HCT116 (cell line): Measurements from ENCODE around the gene ABHD10. TPM values are rescaled to one million over a fixed set of nuclear protein-coding genes. Genes with fewer than 3 reads are reported as not detected.

Source experiments
- ATAC-seq: fragments of 200-7000 bp; cut with Tn5 transposase; 2 replicates; pipeline ENCODE4 v1.9.1; 2020; ENCODE audit warnings: mild to moderate bottlenecking, moderate library complexity
- BruUV-seq: library from RNA; stranded (reverse); fragments of 400-500 nt; replicated peaks from 2 replicates; lab custom pipeline; 2021; lab: Mats Ljungman, UMichigan
- CTCF ChIA-PET: fragments of 300-600 bp; sonication (Branson Sonifier 250); formaldehyde crosslinking; loops from one replicate; lab custom pipeline; 2021; ENCODE audit warnings: antibody characterized with exemption; lab: Charles Lee
- POLR2A ChIA-PET: fragments of 300-600, 350-600 bp; sonication (Branson Sonifier 250); formaldehyde crosslinking; loops from one replicate; lab custom pipeline; 2021; ENCODE audit warnings: antibody characterized with exemption; lab: Charles Lee
- RAD21 ChIA-PET, 2 experiments: fragments of 300-600 bp; sonication (Branson Sonifier 250); formaldehyde crosslinking; loops; one replicate each; lab custom pipeline; 2023; ENCODE audit warnings: low total read pairs in 2 of 2; ENCODE audit not compliant: uncharacterized antibody in 2 of 2, unreplicated experiment in 2 of 2, low non-redundant PET in 1 of 2; lab: Charles Lee
- DNase-seq: peaks from one replicate; pipeline ENCODE4 v3.0.0-alpha.2; 2010; ENCODE audit warnings: low read depth, low spot score
- H2AFZ ChIP-seq: fragments of 200-600 bp; shearing (Covaris generic), sonication (generic); 2 replicates; pipeline ENCODE4 v1.6.1; 2017; ENCODE audit warnings: low read depth, mixed run types, mixed read lengths, antibody characterized with exemption, low read length; ENCODE audit not compliant: poor library complexity, severe bottlenecking
- H3K27ac ChIP-seq: 2 replicates; pipeline ENCODE4 v1.5.1; 2012; ENCODE audit warnings: low read depth, low read length
- H3K27me3 ChIP-seq: fragments of 200-600 bp; sonication (generic); 2 replicates; pipeline ENCODE4 v1.6.1; 2016; ENCODE audit warnings: mixed run types, low read length, mixed read lengths; ENCODE audit not compliant: insufficient read depth
- H3K36me3 ChIP-seq, 2 experiments: fragments of 200-500 bp in 1 of 2; fragments of 200-600 bp in 1 of 2; sonication (Bioruptor generic) in 1 of 2; sonication (generic) in 1 of 2; 2 replicates each; pipeline versions ENCODE4 v1.5.1 to v1.6.1; 2014 to 2016; ENCODE audit warnings: low read length in 2 of 2, inconsistent platforms in 1 of 2, mixed read lengths in 1 of 2, mixed run types in 1 of 2; ENCODE audit not compliant: insufficient read depth in 2 of 2, control insufficient read depth in 1 of 2
- H3K4me1 ChIP-seq, 2 experiments: fragments of 200-600 bp in 1 of 2; sonication (generic) in 1 of 2; 2 replicates each; pipeline versions ENCODE4 v1.5.1 to v1.6.1; 2012 to 2017; ENCODE audit warnings: low read length in 2 of 2, inconsistent platforms in 1 of 2, mild to moderate bottlenecking in 1 of 2, mixed read lengths in 1 of 2, mixed run types in 1 of 2, moderate library complexity in 1 of 2; ENCODE audit not compliant: insufficient read depth in 2 of 2, control insufficient read depth in 1 of 2
- H3K4me2 ChIP-seq: fragments of 200-600 bp; sonication (generic); 2 replicates; pipeline ENCODE4 v1.6.1; 2017; ENCODE audit warnings: mixed run types, low read length, mixed read lengths
- H3K4me3 ChIP-seq, 2 experiments: fragments of 200-600 bp in 1 of 2; sonication (generic) in 1 of 2; replicated peaks in 1 of 2; 2 replicates each; pipeline ENCODE4 v1.5.1; 2011 to 2016; ENCODE audit warnings: low read length in 2 of 2, control low read depth in 1 of 2, low read depth in 1 of 2, mild to moderate bottlenecking in 1 of 2, mixed read lengths in 1 of 2, mixed run types in 1 of 2
- H3K79me2 ChIP-seq: fragments of 200-600 bp; sonication (generic); 2 replicates; pipeline ENCODE4 v1.6.1; 2017; ENCODE audit warnings: mild to moderate bottlenecking, mixed run types, low read length, moderate library complexity, mixed read lengths; ENCODE audit not compliant: insufficient read depth
- H3K9ac ChIP-seq: fragments of 200-600 bp; sonication (generic); 2 replicates; pipeline ENCODE4 v1.6.1; 2016; ENCODE audit warnings: low read length, mixed read lengths
- H3K9me2 ChIP-seq: fragments of 200-600 bp; sonication (generic), shearing (Covaris generic); 2 replicates; pipeline ENCODE4 v1.6.1; 2017; ENCODE audit warnings: mixed run types, mild to moderate bottlenecking, moderate library complexity; ENCODE audit not compliant: insufficient read depth
- H3K9me3 ChIP-seq, 2 experiments: fragments of 200-500 bp in 1 of 2; fragments of 200-600 bp in 1 of 2; sonication (Bioruptor generic) in 1 of 2; sonication (generic) in 1 of 2; 2 replicates each; pipeline ENCODE4 v1.6.1; 2014 to 2017; ENCODE audit warnings: low read length in 2 of 2, mixed read lengths in 2 of 2, inconsistent platforms in 1 of 2, low read depth in 1 of 2, mild to moderate bottlenecking in 1 of 2, mixed run types in 1 of 2, moderate library complexity in 1 of 2; ENCODE audit not compliant: control insufficient read depth in 1 of 2, insufficient read depth in 1 of 2
- H4K20me1 ChIP-seq: fragments of 200-600 bp; sonication (generic), shearing (Covaris generic); 2 replicates; pipeline ENCODE4 v1.6.1; 2017; ENCODE audit warnings: mixed run types, mild to moderate bottlenecking, moderate library complexity; ENCODE audit not compliant: insufficient read depth
- CBX3 ChIP-seq: IDR thresholded peaks from 2 replicates; pipeline ENCODE4 v1.6.1; 2012; ENCODE audit warnings: low read depth
- CEBPB ChIP-seq: IDR thresholded peaks from 2 replicates; pipeline ENCODE4 v1.6.1; 2012; ENCODE audit warnings: low read depth
- ELF1 ChIP-seq: IDR thresholded peaks from 2 replicates; pipeline ENCODE4 v1.6.1; 2012; ENCODE audit warnings: low read depth, borderline replicate concordance
- EZH2 ChIP-seq: fragments of 200-600 bp; sonication (generic); IDR thresholded peaks from 2 replicates; pipeline ENCODE4 v1.6.1; 2017; ENCODE audit warnings: antibody characterized with exemption, mixed run types
- EZH2phosphoT487 ChIP-seq: fragments of 200-600 bp; IDR thresholded peaks from 2 replicates; pipeline ENCODE4 v1.6.1; 2018; ENCODE audit warnings: antibody characterized with exemption, borderline replicate concordance
- FOSL1 ChIP-seq: IDR thresholded peaks from 2 replicates; pipeline ENCODE4 v1.6.1; 2012; ENCODE audit warnings: low read depth
- JUND ChIP-seq: IDR thresholded peaks from 2 replicates; pipeline ENCODE4 v1.6.1; 2012
- POLR2AphosphoS5 ChIP-seq: IDR thresholded peaks from 2 replicates; pipeline ENCODE4 v1.6.1; 2011; ENCODE audit warnings: mild to moderate bottlenecking, low read depth, low read length, moderate library complexity
- RAD21 ChIP-seq: IDR thresholded peaks from 2 replicates; pipeline ENCODE4 v1.6.1; 2012; ENCODE audit warnings: low read depth, mild to moderate bottlenecking
- SP1 ChIP-seq: IDR thresholded peaks from 2 replicates; pipeline ENCODE4 v1.6.1; 2012; ENCODE audit warnings: low read depth
- SRF ChIP-seq: IDR thresholded peaks from 2 replicates; pipeline ENCODE4 v1.6.1; 2012; ENCODE audit warnings: low read depth
- TCF7L2 ChIP-seq: IDR thresholded peaks from 2 replicates; pipeline ENCODE4 v1.7.0; 2011; ENCODE audit warnings: borderline replicate concordance, inconsistent platforms; ENCODE audit not compliant: insufficient read depth, insufficient read length; ENCODE audit errors: extremely low read depth
- ZFX ChIP-seq: fragments of 450-650 bp; IDR thresholded peaks from 2 replicates; pipeline ENCODE4 v1.6.1; 2017
- ZNF274 ChIP-seq: fragments of 200-500 bp; sonication (Bioruptor generic); IDR thresholded peaks from 2 replicates; pipeline ENCODE4 v1.6.1; 2014; ENCODE audit warnings: mild to moderate bottlenecking, low read depth, low read length, inconsistent platforms
- intact Hi-C: fragments of 100-400 bp; cut with micrococcal nuclease; formaldehyde crosslinking; loops from 2 replicates; pipeline ENCODE4 v1.10.0; 2022
- total RNA-seq: library from RNA; stranded (reverse); gene quantifications from one replicate; pipeline ENCODE4 v1.2.1, GENCODE V29; 2021; ENCODE audit not compliant: unreplicated experiment
- TF ChIP-seq, protein P1 (sequence below): IDR thresholded peaks from 2 replicates; pipeline ENCODE4 v1.6.1; 2011; ENCODE audit warnings: mild to moderate bottlenecking, low read length, moderate library complexity; ENCODE audit not compliant: insufficient replicate concordance; ENCODE audit errors: extremely low read depth
- TF ChIP-seq, protein P2 (sequence below): IDR thresholded peaks from 2 replicates; pipeline ENCODE4 v1.6.1; 2012; ENCODE audit warnings: low read depth

The ABHD10 gene
- total RNA-seq, 1 experiment from 2014 or later = 295 TPM

DNA sequence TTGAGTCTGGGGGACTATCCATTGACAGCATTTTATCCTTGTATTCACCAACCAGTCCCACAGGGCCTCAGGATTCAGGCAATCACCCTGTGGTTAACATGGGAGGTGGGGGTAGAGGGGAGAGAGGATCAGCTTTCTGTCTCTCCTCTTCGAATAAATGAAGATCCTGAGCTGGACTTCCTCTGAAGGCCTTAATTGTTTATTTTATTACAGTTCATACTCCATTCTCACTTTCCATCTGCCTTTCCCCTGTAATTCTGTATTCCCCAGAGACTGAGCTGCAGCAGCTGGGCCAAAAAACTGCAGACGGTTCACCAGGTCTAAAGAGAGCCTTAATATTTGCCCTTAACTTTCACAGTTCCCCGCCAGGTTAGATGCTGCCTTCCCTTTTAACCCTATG is 31.8 kb downstream of the ABHD10 start:
- POLR2A ChIA-PET = no interaction called here
- DNase-seq = no peak
- CTCF ChIA-PET = interaction anchor here (0.7 to 1.0 kb wide), 3 partner anchors 22 to 32 kb away, joined by 3 read pairs; partner anchors contain the start of gene ABHD10

More for the DNA sequence above, 31.8 kb downstream of the ABHD10 start:
- BruUV-seq = no TSS peak
- Histone ChIP-seq H3K79me2 (no peaks in the 10 kb centered on the region), H3K4me3 (no peak overlapping the region), H3K36me3 (no peaks in the 10 kb centered on the region), H3K27me3 (no peaks in the 10 kb centered on the region), H3K9me3 (no peaks in the 10 kb centered on the region), H3K9ac (no peak overlapping the region), H3K4me1 (peaks cover 0 to 14% of the 10 kb centered on the region in 2 experiments; a peak in 2 of 4 replicates), H3K4me2 (no peak overlapping the region), H3K27ac (no peak overlapping the region), H2AFZ (no peak overlapping the region), H3K9me2 (no peaks in the 10 kb centered on the region), H4K20me1 (no peaks in the 10 kb centered on the region)
- RAD21 ChIA-PET = no interaction called here
- intact Hi-C loops = no loop called here
- TF ChIP-seq, protein P1, sequence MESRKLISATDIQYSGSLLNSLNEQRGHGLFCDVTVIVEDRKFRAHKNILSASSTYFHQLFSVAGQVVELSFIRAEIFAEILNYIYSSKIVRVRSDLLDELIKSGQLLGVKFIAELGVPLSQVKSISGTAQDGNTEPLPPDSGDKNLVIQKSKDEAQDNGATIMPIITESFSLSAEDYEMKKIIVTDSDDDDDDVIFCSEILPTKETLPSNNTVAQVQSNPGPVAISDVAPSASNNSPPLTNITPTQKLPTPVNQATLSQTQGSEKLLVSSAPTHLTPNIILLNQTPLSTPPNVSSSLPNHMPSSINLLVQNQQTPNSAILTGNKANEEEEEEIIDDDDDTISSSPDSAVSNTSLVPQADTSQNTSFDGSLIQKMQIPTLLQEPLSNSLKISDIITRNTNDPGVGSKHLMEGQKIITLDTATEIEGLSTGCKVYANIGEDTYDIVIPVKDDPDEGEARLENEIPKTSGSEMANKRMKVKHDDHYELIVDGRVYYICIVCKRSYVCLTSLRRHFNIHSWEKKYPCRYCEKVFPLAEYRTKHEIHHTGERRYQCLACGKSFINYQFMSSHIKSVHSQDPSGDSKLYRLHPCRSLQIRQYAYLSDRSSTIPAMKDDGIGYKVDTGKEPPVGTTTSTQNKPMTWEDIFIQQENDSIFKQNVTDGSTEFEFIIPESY = no peak
- TF ChIP-seq ZNF274 (no peak), JUND (no peak), TCF7L2 (no peak), POLR2AphosphoS5 (no peak), CEBPB (no peak), EZH2 (no peak), SRF (no peak), ELF1 (no peak), ZFX (no peak), EZH2phosphoT487 (no peak), SP1 (no peak), CBX3 (no peak), FOSL1 (no peak), RAD21 (no peak)
- TF ChIP-seq, protein P2, sequence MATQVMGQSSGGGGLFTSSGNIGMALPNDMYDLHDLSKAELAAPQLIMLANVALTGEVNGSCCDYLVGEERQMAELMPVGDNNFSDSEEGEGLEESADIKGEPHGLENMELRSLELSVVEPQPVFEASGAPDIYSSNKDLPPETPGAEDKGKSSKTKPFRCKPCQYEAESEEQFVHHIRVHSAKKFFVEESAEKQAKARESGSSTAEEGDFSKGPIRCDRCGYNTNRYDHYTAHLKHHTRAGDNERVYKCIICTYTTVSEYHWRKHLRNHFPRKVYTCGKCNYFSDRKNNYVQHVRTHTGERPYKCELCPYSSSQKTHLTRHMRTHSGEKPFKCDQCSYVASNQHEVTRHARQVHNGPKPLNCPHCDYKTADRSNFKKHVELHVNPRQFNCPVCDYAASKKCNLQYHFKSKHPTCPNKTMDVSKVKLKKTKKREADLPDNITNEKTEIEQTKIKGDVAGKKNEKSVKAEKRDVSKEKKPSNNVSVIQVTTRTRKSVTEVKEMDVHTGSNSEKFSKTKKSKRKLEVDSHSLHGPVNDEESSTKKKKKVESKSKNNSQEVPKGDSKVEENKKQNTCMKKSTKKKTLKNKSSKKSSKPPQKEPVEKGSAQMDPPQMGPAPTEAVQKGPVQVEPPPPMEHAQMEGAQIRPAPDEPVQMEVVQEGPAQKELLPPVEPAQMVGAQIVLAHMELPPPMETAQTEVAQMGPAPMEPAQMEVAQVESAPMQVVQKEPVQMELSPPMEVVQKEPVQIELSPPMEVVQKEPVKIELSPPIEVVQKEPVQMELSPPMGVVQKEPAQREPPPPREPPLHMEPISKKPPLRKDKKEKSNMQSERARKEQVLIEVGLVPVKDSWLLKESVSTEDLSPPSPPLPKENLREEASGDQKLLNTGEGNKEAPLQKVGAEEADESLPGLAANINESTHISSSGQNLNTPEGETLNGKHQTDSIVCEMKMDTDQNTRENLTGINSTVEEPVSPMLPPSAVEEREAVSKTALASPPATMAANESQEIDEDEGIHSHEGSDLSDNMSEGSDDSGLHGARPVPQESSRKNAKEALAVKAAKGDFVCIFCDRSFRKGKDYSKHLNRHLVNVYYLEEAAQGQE = no peak
- no peak for ATAC-seq
